ENCODE measurements around the gene EDAR. TPM values are rescaled to one million over a fixed set of nuclear protein-coding genes. Genes with fewer than 3 reads are reported as not detected.

Gene EDAR
- total RNA-seq, 2 donors from 2014 or later, result not detected

- H3K4me1 ChIP-seq (ENCODE audit: control insufficient read depth in 1 of 2, low read depth in 2 of 2), result no peaks in the 10 kb centered on the region
Observed at GRCh38 chr2:108921096-108922030, 67.7 kb downstream of the EDAR start.

GRCh38 chr2:108920686-108921085 is 68.3 kb downstream of the EDAR start:
- ATAC-seq (ENCODE audit: insufficient number of reproducible peaks, low FRiP score, low read depth), result no peak
- no peaks in the 10 kb centered on the region for H3K4me1 ChIP-seq (ENCODE audit: control insufficient read depth in 1 of 2, low read depth in 2 of 2)
- no peaks in the 10 kb centered on the region for H3K27me3 ChIP-seq (replicated peaks; ENCODE audit: insufficient read depth)
- no peaks in the 10 kb centered on the region for H3K9me3 ChIP-seq
- no peak for TF ChIP-seq CTCF (IDR thresholded peaks at IDR 0.05)
- H3K4me3 ChIP-seq, result no peak overlapping the region
- DNase-seq (ENCODE audit: low spot score), result no peak
- H3K36me3 ChIP-seq, result no peaks in the 10 kb centered on the region
- H3K27ac ChIP-seq, result no peak overlapping the region

More at GRCh38 chr2:108921096-108922030, 67.7 kb downstream of the EDAR start:
- Histone ChIP-seq H3K27ac (no peak overlapping the region), H3K4me3 (no peak overlapping the region), H3K27me3 (replicated peaks; ENCODE audit: insufficient read depth) (no peaks in the 10 kb centered on the region), H3K9me3 (no peaks in the 10 kb centered on the region), H3K36me3 (no peaks in the 10 kb centered on the region)
- no peak for TF ChIP-seq CTCF (IDR thresholded peaks at IDR 0.05)
- ATAC-seq (ENCODE audit: insufficient number of reproducible peaks, low FRiP score, low read depth) (no peak), DNase-seq (ENCODE audit: low spot score) (no peak)

- Histone ChIP-seq H3K27me3 (replicated peaks; ENCODE audit: insufficient read depth) (no peaks in the 10 kb centered on the region), H3K4me1 (ENCODE audit: control insufficient read depth in 1 of 2, low read depth in 2 of 2) (no peaks in the 10 kb centered on the region), H3K9me3 (no peaks in the 10 kb centered on the region), H3K27ac (no peak overlapping the region), H3K4me3 (no peak overlapping the region), H3K36me3 (no peaks in the 10 kb centered on the region)
- TF ChIP-seq CTCF (IDR thresholded peaks at IDR 0.05), result no peak
- DNase-seq (ENCODE audit: low spot score), result no peak
- ATAC-seq (ENCODE audit: insufficient number of reproducible peaks, low FRiP score, low read depth), result no peak
Observed at GRCh38 chr2:108919571-108920373, 69.2 kb downstream of the EDAR start.

- DNase-seq (ENCODE audit: low spot score), result no peak
- TF ChIP-seq CTCF (IDR thresholded peaks at IDR 0.05), result no peak
- ATAC-seq (ENCODE audit: insufficient number of reproducible peaks, low FRiP score, low read depth), result no peak
- Histone ChIP-seq H3K36me3 (no peaks in the 10 kb centered on the region), H3K27me3 (replicated peaks; ENCODE audit: insufficient read depth) (no peaks in the 10 kb centered on the region), H3K4me1 (ENCODE audit: control insufficient read depth in 1 of 2, low read depth in 2 of 2) (no peaks in the 10 kb centered on the region), H3K27ac (no peak overlapping the region), H3K9me3 (no peaks in the 10 kb centered on the region), H3K4me3 (no peak overlapping the region)
Observed at GRCh38 chr2:108918941-108919341, 70.1 kb downstream of the EDAR start.

Measured in thoracic aorta (tissue), 2 donors.